Smooth muscle cell (in vitro differentiated cells): Measurements from ENCODE around the gene NME7. TPM values are rescaled to one million over a fixed set of nuclear protein-coding genes. Genes with fewer than 3 reads are reported as not detected.
"Not testable (repeated sequence)": the region's sequence is repeated elsewhere in the genome, so short reads cannot be mapped to it uniquely, and the experiment has no call there.

Source experiments
- DNase-seq: peaks from one replicate; lab custom pipeline; 2025; ENCODE audit not compliant: unreplicated experiment; lab: John Stamatoyannopoulos, UW
- H2AFZ ChIP-seq: fragments of 200-600 bp; sonication (generic); 2 replicates; pipeline ENCODE4 v1.6.0; 2016; ENCODE audit warnings: antibody characterized with exemption, low read depth, mild to moderate bottlenecking
- H3F3A ChIP-seq: fragments of 200-600 bp; sonication (generic); 2 replicates; pipeline ENCODE4 v1.6.0; 2017; ENCODE audit warnings: antibody characterized with exemption, low read depth
- H3K27ac ChIP-seq: fragments of 200-600 bp; sonication (generic); 2 replicates; pipeline ENCODE4 v1.5.1; 2016; ENCODE audit warnings: low read depth, mild to moderate bottlenecking
- H3K27me3 ChIP-seq: fragments of 200-600 bp; sonication (generic); 2 replicates; pipeline ENCODE4 v1.6.1; 2016; ENCODE audit warnings: low read depth, mild to moderate bottlenecking
- H3K36me3 ChIP-seq: fragments of 200-600 bp; sonication (generic); 2 replicates; pipeline ENCODE4 v1.5.1; 2016; ENCODE audit warnings: low read depth
- H3K4me1 ChIP-seq: fragments of 200-600 bp; sonication (generic); 2 replicates; pipeline ENCODE4 v1.5.1; 2016; ENCODE audit warnings: low read depth
- H3K4me2 ChIP-seq: fragments of 200-600 bp; sonication (generic); 2 replicates; pipeline ENCODE4 v1.6.0; 2016; ENCODE audit warnings: mild to moderate bottlenecking
- H3K4me3 ChIP-seq: fragments of 200-600 bp; sonication (generic); 2 replicates; pipeline ENCODE4 v1.5.1; 2016; ENCODE audit warnings: mild to moderate bottlenecking
- H3K79me2 ChIP-seq: fragments of 200-600 bp; sonication (generic); 2 replicates; pipeline ENCODE4 v1.6.0; 2016; ENCODE audit warnings: low read depth, mild to moderate bottlenecking
- H3K9ac ChIP-seq: fragments of 200-600 bp; sonication (generic); 2 replicates; pipeline ENCODE4 v1.6.0; 2016; ENCODE audit warnings: low read depth
- H3K9me3 ChIP-seq: fragments of 200-600 bp; sonication (generic); replicated peaks from 2 replicates; pipeline ENCODE4 v1.5.1; 2016; ENCODE audit warnings: low read depth
- H4K20me1 ChIP-seq: fragments of 200-600 bp; sonication (generic); 2 replicates; pipeline ENCODE4 v1.6.0; 2016; ENCODE audit warnings: low read depth
- CTCF ChIP-seq: fragments of 200-600 bp; sonication (generic); IDR thresholded peaks from 2 replicates; pipeline ENCODE4 v1.5.1; 2017; ENCODE audit warnings: borderline replicate concordance, mild to moderate bottlenecking, antibody characterized with exemption; ENCODE audit not compliant: insufficient read depth, poor library complexity, severe bottlenecking
- WGBS: methylation state at CpG from one replicate; pipeline ENCODE4 v1.1.7; 2016; ENCODE audit warnings: low lambda C conversion rate; 5-methylcytosine and 5-hydroxymethylcytosine counted together
- polyA plus RNA-seq: library from polyadenylated mRNA; unstranded; fragments of >200 nt; fragmentation: Nextera tagmentation; extraction: Ambion mirVana; gene quantifications from 2 replicates; pipeline ENCODE4 v1.2.1, GENCODE V29; 2016
- total RNA-seq: library from RNA; depleted of rRNA; stranded (reverse); fragments of >200 nt; gene quantifications from 2 replicates; pipeline ENCODE4 v1.2.3, GENCODE V29; 2014

NME7 gene
- total and polyA plus RNA-seq, 2 experiments from 2014 or later: 26.5 to 77.8 TPM

- peaks cover 92% of the 10 kb centered on the region for H4K20me1 ChIP-seq
- H3K4me2 ChIP-seq: no peak overlapping the region
- H3K79me2 ChIP-seq: peaks cover 50% of the 10 kb centered on the region
- H3F3A ChIP-seq: peaks cover 66% of the 10 kb centered on the region
- H3K4me3 ChIP-seq: no peak overlapping the region
- WGBS: 74% methylated on average over 6 of the region's 6 CpGs
- no peaks in the 10 kb centered on the region for H3K9me3 ChIP-seq
- DNase-seq: no peak
- no peak overlapping the region for H2AFZ ChIP-seq
- TF ChIP-seq CTCF: no peak
- peaks cover 11% of the 10 kb centered on the region for H3K4me1 ChIP-seq
- peak overlapping the region; percentile 99 for H3K27ac ChIP-seq
- no peaks in the 10 kb centered on the region for H3K27me3 ChIP-seq
- no peak overlapping the region for H3K9ac ChIP-seq
- peaks cover 43% of the 10 kb centered on the region for H3K36me3 ChIP-seq
Observed at GRCh38 chr1:169129109-169129784, 238.3 kb downstream of the NME7 start.

- H3K4me3 ChIP-seq: no peak overlapping the region
- H3K4me2 ChIP-seq: no peak overlapping the region
- peaks cover 17% of the 10 kb centered on the region for H3K4me1 ChIP-seq
- no peaks in the 10 kb centered on the region for H3K9me3 ChIP-seq
- H3K79me2 ChIP-seq: peaks cover 57% of the 10 kb centered on the region
- peaks cover 95% of the 10 kb centered on the region for H4K20me1 ChIP-seq
- no peak overlapping the region for H2AFZ ChIP-seq
- DNase-seq: no peak
- H3K36me3 ChIP-seq: peaks cover 43% of the 10 kb centered on the region
- no peak overlapping the region for H3K9ac ChIP-seq
- TF ChIP-seq CTCF: no peak
- H3F3A ChIP-seq: peaks cover 61% of the 10 kb centered on the region
- H3K27ac ChIP-seq: peak overlapping the region; percentile 99
- H3K27me3 ChIP-seq: no peaks in the 10 kb centered on the region
- 93% methylated on average over 2 of the region's 2 CpGs for WGBS
Observed at GRCh38 chr1:169128562-169128961, 239.0 kb downstream of the NME7 start.

- Histone ChIP-seq H3K4me3 (no peak overlapping the region), H3K9me3 (no peaks in the 10 kb centered on the region), H3K27ac (peak overlapping the region; percentile 99), H3K27me3 (no peaks in the 10 kb centered on the region), H3K4me2 (no peak overlapping the region), H3K9ac (no peak overlapping the region), H2AFZ (no peak overlapping the region), H3K79me2 (peaks cover 69% of the 10 kb centered on the region), H3K4me1 (peaks cover 17% of the 10 kb centered on the region), H3F3A (peaks cover 56% of the 10 kb centered on the region), H3K36me3 (peaks cover 43% of the 10 kb centered on the region), H4K20me1 (peaks cover 91% of the 10 kb centered on the region)
- no peak for TF ChIP-seq CTCF
- 71% methylated on average over 3 of the region's 3 CpGs for WGBS
- no peak for DNase-seq
Observed at GRCh38 chr1:169127305-169127704, 240.3 kb downstream of the NME7 start.

GRCh38 chr1:169126335-169126734 lies 241.3 kb downstream of the NME7 start:
- peak overlapping the region; percentile 99 for H3K27ac ChIP-seq
- TF ChIP-seq CTCF: no peak
- H2AFZ ChIP-seq: no peak overlapping the region
- H3F3A ChIP-seq: peaks cover 62% of the 10 kb centered on the region
- H4K20me1 ChIP-seq: peaks cover 92% of the 10 kb centered on the region
- H3K36me3 ChIP-seq: peaks cover 40% of the 10 kb centered on the region
- DNase-seq: no peak
- H3K9me3 ChIP-seq: no peaks in the 10 kb centered on the region
- H3K9ac ChIP-seq: no peak overlapping the region
- H3K4me3 ChIP-seq: no peak overlapping the region
- no peaks in the 10 kb centered on the region for H3K27me3 ChIP-seq
- H3K79me2 ChIP-seq: peaks cover 79% of the 10 kb centered on the region
- 92% methylated on average over 3 of the region's 3 CpGs for WGBS
- H3K4me2 ChIP-seq: no peak overlapping the region
- H3K4me1 ChIP-seq: peaks cover 17% of the 10 kb centered on the region

- Histone ChIP-seq H3K27ac (peak overlapping the region; percentile 99), H3K36me3 (peaks cover 34% of the 10 kb centered on the region), H3K79me2 (peaks cover 86% of the 10 kb centered on the region), H3F3A (peaks cover 57% of the 10 kb centered on the region), H3K4me1 (peaks cover 17% of the 10 kb centered on the region), H3K4me2 (peak overlapping the region; percentile 47), H4K20me1 (peaks cover 88% of the 10 kb centered on the region)
- H2AFZ ChIP-seq, DNase-seq, H3K9ac ChIP-seq, H3K4me3 ChIP-seq, H3K27me3 ChIP-seq, H3K9me3 ChIP-seq: not testable (repeated sequence)
- 96% methylated on average over 6 of the region's 6 CpGs for WGBS
Observed at GRCh38 chr1:169125597-169125996, 242.0 kb downstream of the NME7 start.
